ENCODE results near the gene LRRC26. TPM values are rescaled to one million over a fixed set of nuclear protein-coding genes. Genes with fewer than 3 reads are reported as not detected.
A peak's percentile ranks its signal among the peaks of the same experiment; 100 is the strongest.

Gene LRRC26
- total RNA-seq, 1 experiment from 2014 or later: 2.1 TPM

GRCh38 chr9:137202966-137203365, 33.1 kb upstream of the LRRC26 start:
- CTCF ChIA-PET: no interaction called here
- Mint-ChIP-seq H3K27me3 (ENCODE audit: low read depth) (no peaks in the 10 kb centered on the region), H3K27ac (no peak overlapping the region), H3K9me3 (no peaks in the 10 kb centered on the region), H3K4me3 (peak overlapping the region; percentile 24), H3K36me3 (peaks cover 14% of the 10 kb centered on the region), H3K4me1 (peaks cover 40% of the 10 kb centered on the region)
- no peak for DNase-seq (ENCODE audit: low spot score)
- POLR2A ChIA-PET: interaction anchor here (0.7 to 1.3 kb wide), 2 partner anchors 8 to 15 kb away, joined by 3 to 6 read pairs; no protein-coding TSS in a partner anchor
- TF ChIP-seq ZNF512 (CRISPR knock-in tag; IDR thresholded peaks at IDR 0.05; ENCODE audit: borderline replicate concordance) (no peak), ATF6 (CRISPR knock-in tag; IDR thresholded peaks at IDR 0.05) (no peak), MLX (CRISPR knock-in tag; IDR thresholded peaks at IDR 0.05) (no peak), FOXJ3 (CRISPR knock-in tag; IDR thresholded peaks at IDR 0.05; ENCODE audit: borderline replicate concordance) (no peak)
- ATAC-seq: no peak

GRCh38 chr9:137201205-137201868, 31.5 kb upstream of the LRRC26 start:
- Mint-ChIP-seq H3K4me1 (peaks cover 34% of the 10 kb centered on the region), H3K36me3 (no peaks in the 10 kb centered on the region), H3K27me3 (ENCODE audit: low read depth) (no peaks in the 10 kb centered on the region), H3K4me3 (peak overlapping the region; percentile 81), H3K9me3 (no peaks in the 10 kb centered on the region), H3K27ac (peak overlapping the region; percentile 91)
- ATAC-seq: peak; percentile 0; the same call in 1 of the 2 replicates
- ChIA-PET POLR2A (interaction anchor here (0.6 to 1.5 kb wide), 19 partner anchors 11 to 223 kb away, joined by 3 to 13 read pairs (median 5); partner anchors contain the start of genes ANAPC2, MAN1B1, NELFB and RNF208), CTCF (interaction anchor here (0.6 to 2.8 kb wide), 17 partner anchors 12 to 624 kb away, joined by 3 to 28 read pairs (median 5); partner anchors contain the start of genes AJM1, ANAPC2, CYSRT1 and ENTPD2)
- TF ChIP-seq MAX (CRISPR knock-in tag; IDR thresholded peaks at IDR 0.05) (0 out of 2 replicates have a peak, but pooled peaks have one; percentile 5), KAT7 (CRISPR knock-in tag; IDR thresholded peaks at IDR 0.05; ENCODE audit: borderline replicate concordance) (0 out of 2 replicates have a peak, but pooled peaks have one; percentile 1), SOX15 (CRISPR knock-in tag; IDR thresholded peaks at IDR 0.05) (no peak), CDX4 (CRISPR knock-in tag; IDR thresholded peaks at IDR 0.05; ENCODE audit: borderline replicate concordance) (no peak), PREB (CRISPR knock-in tag; IDR thresholded peaks at IDR 0.05; ENCODE audit: borderline replicate concordance) (no peak), ZNF219 (CRISPR knock-in tag; IDR thresholded peaks at IDR 0.05; ENCODE audit: borderline replicate concordance) (no peak), TEAD4 (CRISPR knock-in tag; IDR thresholded peaks at IDR 0.05) (no peak), PRRX2 (CRISPR knock-in tag; IDR thresholded peaks at IDR 0.05) (no peak), ARID4B (CRISPR knock-in tag; IDR thresholded peaks at IDR 0.05; ENCODE audit: borderline replicate concordance) (0 out of 2 replicates have a peak, but pooled peaks have one; percentile 53)
- no peak for DNase-seq (ENCODE audit: low spot score)
